SU-DHL-6 (cell line): Measurements from ENCODE around the gene MYO5C.

Experiments
- EZH2phosphoT487 ChIP-seq: fragments of 200-600 bp; sonication (generic), shearing (Covaris generic); conservative IDR thresholded peaks from 2 replicates; pipeline ENCODE4 v1.6.1; 2018; ENCODE audit warnings: mild to moderate bottlenecking, antibody characterized with exemption, low read length, moderate library complexity, mixed read lengths
- TF ChIP-seq, protein P1 (sequence below): fragments of 200-600 bp; sonication (generic); IDR thresholded peaks from one replicate; pipeline ENCODE4 v1.5.1; 2017; ENCODE audit warnings: antibody characterized with exemption, mild to moderate bottlenecking, low read length, moderate library complexity; ENCODE audit not compliant: insufficient read depth, poor library complexity, severe bottlenecking

DNA sequence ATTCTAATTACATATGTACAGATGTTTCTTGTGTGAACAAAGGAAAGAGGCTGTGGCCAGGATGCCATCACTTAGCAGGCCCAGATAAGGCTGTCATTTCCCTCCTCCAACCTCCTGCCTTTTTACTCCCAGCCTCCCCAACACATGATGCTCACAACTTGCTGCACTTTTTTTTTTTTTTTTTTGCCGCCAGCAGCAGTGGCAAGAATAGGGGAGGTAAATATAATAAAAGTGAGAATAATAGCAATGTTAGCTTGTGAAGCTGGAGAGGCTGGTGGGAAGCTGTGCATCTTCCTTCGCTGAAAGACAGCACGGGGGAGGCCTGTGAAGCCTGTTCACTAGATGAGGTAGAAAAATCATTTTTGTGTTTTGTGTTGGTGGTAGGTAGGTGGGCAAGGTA lies 42.5 kb upstream of the MYO5C start:
- TF ChIP-seq, protein P1, sequence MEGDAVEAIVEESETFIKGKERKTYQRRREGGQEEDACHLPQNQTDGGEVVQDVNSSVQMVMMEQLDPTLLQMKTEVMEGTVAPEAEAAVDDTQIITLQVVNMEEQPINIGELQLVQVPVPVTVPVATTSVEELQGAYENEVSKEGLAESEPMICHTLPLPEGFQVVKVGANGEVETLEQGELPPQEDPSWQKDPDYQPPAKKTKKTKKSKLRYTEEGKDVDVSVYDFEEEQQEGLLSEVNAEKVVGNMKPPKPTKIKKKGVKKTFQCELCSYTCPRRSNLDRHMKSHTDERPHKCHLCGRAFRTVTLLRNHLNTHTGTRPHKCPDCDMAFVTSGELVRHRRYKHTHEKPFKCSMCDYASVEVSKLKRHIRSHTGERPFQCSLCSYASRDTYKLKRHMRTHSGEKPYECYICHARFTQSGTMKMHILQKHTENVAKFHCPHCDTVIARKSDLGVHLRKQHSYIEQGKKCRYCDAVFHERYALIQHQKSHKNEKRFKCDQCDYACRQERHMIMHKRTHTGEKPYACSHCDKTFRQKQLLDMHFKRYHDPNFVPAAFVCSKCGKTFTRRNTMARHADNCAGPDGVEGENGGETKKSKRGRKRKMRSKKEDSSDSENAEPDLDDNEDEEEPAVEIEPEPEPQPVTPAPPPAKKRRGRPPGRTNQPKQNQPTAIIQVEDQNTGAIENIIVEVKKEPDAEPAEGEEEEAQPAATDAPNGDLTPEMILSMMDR: no peak
- TF ChIP-seq EZH2phosphoT487: no peak
